ENCODE data around the gene DALRD3.

Gene DALRD3, protein sequence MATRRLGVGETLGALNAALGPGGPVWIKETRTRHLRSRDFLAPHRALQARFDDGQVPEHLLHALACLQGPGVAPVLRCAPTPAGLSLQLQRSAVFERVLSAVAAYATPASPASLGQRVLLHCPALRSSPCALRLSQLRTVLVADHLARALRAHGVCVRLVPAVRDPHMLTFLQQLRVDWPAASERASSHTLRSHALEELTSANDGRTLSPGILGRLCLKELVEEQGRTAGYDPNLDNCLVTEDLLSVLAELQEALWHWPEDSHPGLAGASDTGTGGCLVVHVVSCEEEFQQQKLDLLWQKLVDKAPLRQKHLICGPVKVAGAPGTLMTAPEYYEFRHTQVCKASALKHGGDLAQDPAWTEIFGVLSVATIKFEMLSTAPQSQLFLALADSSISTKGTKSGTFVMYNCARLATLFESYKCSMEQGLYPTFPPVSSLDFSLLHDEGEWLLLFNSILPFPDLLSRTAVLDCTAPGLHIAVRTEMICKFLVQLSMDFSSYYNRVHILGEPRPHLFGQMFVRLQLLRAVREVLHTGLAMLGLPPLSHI

DNA sequence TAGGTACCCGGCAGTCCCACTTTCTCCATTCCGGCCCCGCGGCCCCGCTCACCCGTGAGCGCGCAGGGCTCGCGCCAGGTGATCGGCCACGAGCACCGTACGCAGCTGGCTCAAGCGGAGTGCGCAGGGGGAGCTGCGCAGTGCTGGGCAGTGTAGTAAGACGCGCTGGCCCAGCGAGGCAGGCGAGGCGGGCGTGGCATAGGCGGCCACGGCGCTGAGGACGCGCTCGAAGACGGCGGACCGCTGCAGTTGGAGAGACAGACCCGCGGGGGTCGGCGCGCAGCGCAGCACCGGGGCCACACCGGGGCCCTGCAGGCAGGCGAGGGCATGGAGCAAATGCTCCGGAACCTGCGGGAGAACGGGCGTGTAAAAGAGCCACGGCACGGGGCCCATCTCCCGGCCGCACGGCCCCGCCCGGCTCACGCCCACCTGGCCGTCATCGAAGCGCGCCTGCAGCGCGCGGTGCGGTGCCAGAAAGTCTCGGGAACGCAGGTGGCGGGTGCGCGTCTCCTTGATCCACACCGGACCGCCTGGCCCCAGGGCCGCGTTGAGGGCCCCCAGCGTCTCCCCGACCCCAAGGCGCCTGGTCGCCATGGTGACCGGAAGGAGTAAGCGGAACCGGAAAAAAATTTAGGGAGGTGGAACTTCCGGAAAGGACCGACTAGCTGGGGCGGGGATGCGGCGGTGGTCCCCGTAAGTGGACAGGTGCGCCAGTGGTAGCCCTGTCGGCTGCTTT is at the start of gene DALRD3:
DALRD3 (minus strand) TSS at position 610 of the 736 bp plus-strand sequence; CDS start at position 594, 16 bp downstream.
- no peak for DNase-seq (ENCODE audit: low read depth)

DNA sequence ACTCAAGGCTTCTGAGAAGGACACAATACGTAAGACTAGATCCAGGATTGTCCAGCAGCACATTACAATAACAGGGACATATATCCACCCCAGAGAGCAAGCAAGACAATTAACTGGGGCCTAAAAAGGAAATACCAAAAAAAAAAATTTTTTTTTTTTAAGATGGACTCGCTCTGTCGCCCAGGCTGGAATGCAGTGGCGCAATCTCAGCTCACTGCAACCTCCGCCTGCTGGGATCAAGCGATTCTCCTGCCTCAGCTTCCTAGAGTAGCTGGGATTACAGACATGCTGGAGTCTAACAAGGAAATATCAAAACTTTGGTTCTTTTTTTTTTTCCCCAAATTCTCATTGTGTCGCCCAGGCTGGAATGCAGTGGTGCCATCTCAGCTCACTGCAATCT is 39.6 kb upstream of the DALRD3 start:
- no peak for DNase-seq (ENCODE audit: low read depth)

DNA sequence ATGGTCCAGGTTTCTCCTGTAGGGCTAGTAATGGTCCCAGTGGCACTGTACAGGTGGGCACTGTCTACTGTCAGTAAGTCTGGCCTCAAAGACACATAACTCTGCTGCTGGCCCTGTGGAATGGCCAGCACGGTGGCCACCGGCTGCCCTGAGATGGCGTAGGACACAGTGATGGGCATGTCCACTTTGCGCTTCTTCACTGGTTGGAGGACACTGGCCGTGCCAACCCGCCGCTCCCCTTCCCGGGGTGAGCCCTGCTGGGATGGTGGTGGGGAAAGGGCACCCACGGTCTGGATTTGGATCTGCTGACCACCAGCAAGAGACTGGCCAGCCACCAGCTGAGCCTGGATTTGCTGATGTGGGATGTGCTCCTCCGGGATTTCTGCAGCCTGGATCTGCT is 38.9 kb upstream of the DALRD3 start:
- no peak for DNase-seq (ENCODE audit: low read depth)

DNA sequence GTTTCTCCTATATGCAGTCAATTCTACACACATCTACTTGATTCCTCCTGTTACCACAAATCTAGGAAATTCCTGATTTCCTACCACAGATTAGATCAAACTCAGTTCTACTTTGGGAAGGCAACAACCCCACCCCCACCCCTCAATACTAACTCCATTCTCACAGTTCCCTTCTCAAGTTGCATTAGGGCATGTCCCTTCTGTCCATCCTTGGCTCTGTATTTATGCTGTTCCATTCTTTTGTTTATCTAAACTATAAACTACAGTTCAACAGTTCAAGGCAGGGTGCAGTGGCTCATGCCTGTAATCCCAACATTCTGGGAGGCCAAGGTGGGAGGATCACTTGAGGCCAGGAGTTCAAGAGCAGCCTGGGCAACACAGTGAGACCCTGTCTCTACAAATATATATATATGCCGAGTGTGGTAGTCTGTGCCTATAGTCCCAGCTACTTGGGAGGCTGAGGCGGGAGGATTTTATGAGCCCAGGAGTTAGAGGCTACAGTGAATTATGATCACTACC is 36.0 kb upstream of the DALRD3 start:
- no peak for DNase-seq (ENCODE audit: low read depth)

DNA sequence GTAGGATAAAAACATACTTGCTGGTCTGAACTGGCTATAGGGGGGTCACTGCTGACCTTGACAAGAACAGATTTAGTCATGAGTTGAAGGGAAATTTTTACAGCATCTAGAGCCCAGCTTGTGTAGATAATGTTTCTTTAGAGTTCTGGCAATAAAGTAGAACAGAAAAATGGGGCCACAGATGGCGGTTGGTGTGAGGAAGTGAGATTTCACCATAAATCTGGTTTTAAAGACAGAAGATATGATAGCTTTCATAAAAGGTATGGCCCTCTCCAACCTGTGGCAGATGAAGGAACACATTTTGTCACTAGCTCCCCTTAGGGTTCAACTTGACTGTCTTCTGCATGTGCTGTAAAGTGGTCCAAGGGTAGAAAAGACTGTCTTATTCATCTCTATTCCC is 35.2 kb upstream of the DALRD3 start:
- DNase-seq (ENCODE audit: low read depth), result no peak

DNA sequence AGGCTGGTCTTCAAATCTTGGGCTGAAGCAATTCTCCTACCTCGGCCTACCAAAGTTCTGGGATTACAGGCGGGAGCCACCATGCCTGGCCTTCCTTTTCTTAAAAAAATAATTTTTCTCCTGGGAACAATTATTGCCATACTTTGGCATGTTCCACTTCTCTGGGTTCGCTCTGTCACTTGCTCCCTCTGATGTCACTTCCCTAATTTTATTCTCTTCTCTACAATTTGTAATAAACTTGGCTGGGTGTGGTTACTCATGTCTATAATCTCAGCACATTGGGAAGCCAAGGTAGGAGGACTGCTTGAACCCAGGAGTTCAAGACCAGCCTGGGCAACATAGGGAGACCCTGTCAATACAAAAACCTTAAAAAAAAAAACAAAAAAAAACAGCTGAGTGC is 16.9 kb upstream of the DALRD3 start:
- DNase-seq (ENCODE audit: low read depth), result no peak

DNA sequence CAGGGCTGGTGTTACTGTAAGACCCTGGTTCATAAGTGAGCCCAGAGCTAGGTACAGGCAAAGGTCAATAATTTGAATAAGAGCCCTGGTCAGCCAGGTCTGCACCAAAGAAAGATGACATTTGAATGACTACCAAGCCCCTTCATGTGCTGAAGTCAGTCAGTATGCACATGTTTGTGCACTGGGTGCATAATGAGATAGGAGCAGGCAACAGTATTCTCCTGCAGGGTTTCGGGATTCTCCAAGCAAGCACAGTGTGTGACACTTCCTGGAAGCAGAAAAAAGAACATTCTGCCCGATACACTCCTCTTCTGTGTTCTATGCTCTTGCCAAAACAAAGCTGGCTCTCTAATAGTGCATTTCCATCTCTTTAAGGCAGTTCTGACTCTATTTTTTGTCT is 16.3 kb upstream of the DALRD3 start:
- no peak for DNase-seq (ENCODE audit: low read depth)

DNA sequence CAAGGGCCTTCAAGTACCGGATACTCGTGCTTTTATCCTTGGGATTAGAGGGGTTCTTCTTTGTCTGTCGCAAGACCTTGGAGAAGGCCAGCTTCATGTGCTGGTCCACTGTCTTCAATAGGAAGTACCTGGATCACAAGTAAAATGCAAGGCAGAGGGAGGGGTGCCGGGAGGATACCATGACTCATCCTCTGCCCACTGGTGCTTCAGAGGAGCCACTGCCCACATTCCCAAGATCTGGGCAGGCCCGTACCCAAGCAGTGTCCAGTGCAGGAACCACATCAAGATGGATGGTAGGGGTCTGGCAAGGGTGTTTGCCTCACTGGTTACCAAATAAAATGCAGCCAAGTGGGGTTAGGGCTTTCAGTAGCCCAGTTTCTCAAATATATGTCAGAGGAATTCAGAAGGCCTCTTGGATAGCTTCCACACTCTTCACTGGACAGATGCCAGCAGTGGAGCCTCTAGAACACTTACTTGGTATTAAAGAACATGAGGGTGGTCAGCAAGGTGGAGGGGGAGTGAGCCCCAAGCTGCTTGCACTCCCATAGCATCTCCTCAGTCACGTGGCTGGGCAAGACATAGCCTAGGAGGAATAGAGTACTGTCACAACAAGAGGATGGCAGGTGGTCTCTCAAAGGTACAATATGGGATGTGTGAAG is 14.4 kb upstream of the DALRD3 start:
- DNase-seq (ENCODE audit: low read depth), result no peak

DNA sequence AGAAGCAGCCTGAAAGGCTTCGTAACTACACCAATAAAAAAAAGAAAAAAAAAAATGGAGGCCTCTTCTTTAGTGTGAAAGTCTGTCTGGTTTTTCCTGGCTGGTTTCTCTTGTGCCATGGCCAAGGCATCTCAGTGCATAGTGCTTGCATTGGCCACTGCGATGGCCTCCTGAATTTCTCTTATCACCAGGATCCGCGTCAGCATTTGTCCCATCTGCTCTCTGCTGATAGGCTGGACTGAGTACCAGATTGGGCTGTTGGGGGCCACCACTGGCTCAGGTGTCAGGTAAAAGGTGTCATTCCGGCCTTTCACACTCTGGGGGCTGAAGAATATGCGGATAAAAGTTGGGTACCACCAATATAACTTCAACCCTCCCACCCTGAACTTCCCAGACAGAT is 11.9 kb upstream of the DALRD3 start:
- no peak for DNase-seq (ENCODE audit: low read depth)

DNA sequence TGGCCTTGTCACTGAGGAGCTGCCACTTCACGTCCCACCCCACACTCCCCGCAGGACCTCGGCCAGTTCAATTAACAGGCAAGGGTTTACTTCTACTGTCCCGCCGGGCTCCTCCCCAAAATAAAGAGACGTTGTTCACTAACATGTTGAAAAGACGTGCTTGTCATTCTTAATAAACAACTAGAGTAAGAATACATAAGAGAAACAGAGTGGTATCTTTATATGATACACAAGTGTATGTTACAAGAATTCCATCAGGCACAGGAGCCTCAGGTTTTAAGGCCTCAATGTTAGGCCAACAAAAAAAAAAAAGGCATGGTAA is 11.1 kb upstream of the DALRD3 start:
- DNase-seq (ENCODE audit: low read depth), result no peak

DNA sequence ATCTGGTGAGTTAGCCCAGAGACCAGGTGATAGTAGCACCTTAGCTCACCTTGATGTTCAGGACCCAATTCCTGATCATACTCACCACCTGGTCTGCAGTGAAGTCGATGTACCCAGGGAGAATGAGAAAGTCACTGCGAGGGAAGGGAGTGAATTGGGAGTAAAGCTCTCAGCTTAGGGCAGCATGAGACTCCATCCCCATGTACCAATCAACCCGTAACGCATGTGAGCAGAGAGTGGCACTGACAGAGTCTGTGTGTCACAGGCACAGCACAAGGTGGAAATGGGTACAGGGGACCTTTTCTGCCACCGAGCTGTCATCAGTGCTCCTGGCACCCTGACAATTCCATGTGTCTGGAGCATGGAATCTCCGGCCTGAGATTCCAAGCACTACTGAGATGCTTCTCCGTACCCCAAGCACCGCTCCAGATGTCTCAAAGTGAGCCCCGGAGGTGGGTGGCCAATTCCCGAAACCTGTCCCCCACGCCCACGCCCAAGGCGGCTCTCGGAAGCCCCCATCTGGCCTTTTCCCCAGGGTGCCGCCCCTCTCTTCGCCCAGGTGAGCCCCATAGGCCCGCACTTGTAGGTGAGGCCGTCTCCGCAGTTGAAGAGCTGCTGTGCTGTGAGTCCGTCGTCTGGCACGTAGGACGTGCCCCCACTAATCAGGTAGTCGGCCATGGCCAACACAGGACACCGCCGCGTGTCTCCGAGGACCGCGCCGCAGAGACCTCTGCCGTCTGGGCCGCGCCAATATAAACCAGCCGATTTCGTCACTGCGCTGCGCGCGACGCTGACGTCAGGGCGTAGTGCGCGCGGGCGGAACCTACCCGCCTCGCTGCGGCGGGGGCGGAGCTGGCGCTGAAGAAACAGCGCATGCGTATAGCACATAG is 10.5 kb upstream of the DALRD3 start, which contains the start of gene IMPDH2:
IMPDH2 (minus strand) TSS at position 726 of the 890 bp plus-strand sequence; CDS start at position 678, 48 bp downstream.
- DNase-seq (ENCODE audit: low read depth), result peak; percentile 79

DNA sequence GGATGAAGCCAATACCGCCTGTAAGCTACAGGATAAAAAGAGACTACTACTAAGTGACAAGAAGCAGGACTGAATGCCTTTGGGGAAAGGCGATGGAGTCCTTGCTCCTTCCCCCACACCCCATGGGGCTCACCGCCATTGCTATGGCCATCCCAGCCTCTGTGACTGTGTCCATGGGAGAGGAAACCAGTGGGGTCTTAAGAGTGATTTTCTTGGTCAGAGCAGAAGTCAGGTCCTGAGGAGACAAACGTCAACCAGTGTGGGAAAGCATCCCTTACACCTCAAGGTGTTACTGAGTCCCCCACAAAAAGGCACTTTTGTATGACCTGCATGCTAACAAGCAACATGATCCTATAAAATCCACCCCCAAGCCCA is 9.9 kb upstream of the DALRD3 start:
- DNase-seq (ENCODE audit: low read depth), result no peak

DNA sequence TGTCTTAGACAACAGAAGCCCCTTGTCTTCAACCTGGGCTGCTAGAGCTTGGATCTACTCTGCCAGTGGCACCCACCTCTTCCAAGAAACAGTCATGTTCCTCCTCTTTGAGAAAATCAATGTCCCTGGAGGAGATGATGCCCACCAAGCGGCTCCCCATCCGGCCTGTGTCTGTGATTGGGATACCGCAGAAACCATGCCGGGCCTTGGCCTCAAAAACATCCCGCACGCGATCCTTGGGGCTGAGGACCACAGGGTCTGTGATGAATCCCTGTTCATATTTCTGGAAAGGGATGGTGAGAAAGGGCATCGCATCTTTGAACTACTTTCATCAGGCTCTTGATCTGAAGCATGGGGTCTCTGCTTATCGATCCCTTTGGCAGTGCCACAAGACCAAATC is 9.3 kb upstream of the DALRD3 start:
- no peak for DNase-seq (ENCODE audit: low read depth)

DNA sequence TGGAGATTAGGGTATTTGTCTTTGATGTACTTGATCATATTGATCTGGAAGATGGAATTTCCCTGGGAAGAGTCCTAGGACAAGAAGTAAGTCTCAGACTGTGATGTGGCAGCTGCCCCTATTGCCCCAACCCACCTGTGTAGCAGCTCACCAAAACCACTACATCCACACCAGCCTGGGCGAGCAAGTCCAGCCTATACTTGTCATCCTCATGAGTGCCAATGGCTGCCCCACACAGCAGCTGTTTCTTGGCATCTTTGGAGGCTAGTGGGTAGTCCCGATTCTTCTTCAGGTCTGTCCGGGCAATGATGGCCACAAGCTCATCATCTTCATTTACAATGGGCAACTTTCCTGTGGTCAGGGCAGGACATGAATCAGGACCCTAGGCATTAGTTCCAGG is 8.2 kb upstream of the DALRD3 start:
- no peak for DNase-seq (ENCODE audit: low read depth)

DNA sequence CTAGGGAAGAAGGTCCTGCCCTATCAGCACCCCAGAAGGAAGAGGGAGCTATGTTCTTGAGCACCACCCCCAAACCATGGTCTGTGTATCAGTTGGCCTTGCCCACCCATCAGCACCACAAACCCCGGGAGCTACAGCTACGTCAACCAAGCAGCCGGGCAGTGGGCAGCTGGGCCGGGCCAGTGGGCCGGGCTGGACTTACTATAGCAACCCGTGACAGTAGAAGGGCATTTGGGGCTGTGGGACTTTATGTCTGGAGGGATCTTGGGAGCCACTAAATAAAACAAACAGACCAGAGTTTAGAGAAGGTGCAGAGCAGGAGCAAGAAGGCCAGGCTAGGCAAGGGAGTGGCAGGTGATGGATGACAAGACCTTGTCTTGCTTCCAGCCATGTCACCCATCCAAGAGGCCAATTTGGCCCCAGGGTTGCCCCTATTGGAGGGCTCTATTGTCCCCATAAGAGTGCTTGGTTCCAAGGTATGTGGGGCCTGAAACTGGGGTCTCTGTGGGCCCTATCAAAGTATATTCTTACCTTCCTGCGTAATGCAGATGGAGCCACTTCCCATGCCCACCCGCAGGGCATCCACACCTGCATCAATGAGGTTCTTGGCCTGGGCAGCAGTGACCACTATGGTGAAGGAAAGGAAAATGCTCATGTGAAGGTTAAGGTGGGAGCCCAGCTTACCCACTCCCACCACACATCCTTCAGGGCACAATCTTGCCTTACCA is 7.6 kb upstream of the DALRD3 start:
- no peak for DNase-seq (ENCODE audit: low read depth)

DNA sequence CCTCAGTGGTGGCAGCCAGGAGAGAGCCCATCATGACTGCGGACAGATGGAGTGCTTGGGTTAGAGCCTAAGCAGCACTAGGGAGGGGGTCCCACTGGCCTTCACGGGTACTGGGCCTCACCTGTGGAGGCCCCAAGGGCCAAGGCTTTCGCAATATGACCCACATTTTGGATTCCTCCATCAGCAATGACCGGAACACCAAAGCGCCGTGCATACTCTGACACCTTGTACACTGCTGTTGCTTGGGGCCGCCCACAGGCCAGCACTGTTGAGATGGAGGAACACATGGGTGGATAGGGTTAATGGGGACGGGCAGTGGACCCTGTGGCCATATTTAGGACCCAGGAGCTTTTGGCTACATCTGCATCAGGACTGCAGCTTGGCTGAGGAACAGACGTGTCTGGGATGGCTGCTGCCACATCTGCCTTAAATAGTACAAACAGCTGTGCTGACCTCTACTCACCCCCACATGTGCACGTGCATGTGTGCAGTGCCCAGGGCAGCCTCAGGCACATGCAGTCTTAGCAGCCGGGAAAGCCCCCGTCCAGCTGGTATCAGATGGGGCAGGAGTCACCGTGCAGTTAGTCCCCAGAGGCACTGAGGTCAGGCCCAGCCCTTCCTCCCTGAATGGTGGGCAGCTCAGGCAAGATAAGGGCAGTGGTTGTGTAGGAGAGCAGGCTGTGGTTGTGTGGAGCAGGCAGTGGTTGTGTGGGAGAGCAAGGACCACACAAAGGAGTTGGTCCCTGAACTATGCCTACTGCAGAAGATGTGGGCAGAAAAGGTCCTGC is 6.8 kb upstream of the DALRD3 start:
- DNase-seq (ENCODE audit: low read depth), result no peak

DNA sequence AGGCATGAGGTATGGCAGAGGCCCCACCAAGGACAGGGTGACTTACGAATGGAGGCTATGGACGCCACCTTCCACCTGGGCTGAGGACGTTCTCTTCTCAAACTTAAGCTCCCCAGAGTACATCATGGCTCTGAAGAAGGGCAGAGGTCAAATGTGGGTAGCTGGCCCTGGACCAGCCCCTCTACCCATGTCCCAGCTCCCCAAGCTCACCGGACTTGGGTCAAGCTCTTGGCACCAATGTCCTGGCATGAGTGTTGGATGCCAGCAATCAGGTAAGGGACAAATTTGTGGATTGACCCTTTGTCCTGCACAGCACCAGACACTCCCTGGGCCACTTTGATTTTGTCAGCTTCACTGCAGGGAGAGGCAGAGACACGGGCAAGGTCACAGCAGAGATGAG is 6.1 kb upstream of the DALRD3 start:
- no peak for DNase-seq (ENCODE audit: low read depth)

DNA sequence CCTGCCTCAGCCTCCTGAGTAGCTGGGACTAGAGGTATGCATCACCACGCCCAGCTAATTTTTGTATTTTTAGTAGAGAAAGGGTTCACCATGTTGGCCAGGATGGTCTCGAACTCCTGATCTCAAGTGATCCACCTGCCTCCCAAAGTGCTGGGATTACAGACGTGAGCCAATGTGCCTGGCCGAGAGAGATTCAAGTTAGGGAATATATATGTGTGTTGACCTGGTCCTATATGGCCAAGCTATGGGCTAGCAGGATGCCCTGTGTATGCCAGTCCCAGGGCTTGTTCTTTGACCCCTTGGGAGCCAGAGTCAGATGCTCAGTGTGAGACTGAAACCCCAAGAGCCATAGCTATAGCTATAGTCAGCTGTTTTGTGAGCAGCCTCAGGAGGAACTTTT is 5.4 kb upstream of the DALRD3 start:
- no peak for DNase-seq (ENCODE audit: low read depth)

DNA sequence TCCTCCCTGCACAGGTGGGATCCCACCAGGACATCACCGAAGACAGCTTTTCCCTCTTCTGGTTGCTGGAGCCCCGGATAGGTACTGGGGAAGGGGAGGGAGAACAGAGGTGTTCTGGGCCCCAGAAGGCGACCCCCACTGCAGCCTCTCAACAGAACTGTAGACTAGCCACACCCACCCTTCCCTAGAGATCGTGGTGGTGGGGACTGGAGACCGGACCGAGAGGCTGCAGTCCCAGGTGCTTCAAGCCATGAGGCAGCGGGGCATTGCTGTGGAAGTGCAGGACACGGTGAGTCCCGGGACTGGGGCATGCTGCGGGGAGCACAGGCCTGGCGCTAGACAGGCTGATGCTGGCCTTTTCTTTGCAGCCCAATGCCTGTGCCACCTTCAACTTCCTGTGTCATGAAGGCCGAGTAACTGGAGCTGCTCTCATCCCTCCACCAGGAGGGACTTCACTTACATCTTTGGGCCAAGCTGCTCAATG is 4.3 kb upstream of the DALRD3 start:
- DNase-seq (ENCODE audit: low read depth), result no peak
